Hypothalamus (tissue), 51 donors: ENCODE results near the gene GPR15LG.

Experiments
- DNase-seq, 51 donors: peaks; one replicate each; lab custom pipeline; 2025; lab: John Stamatoyannopoulos, UW

Gene GPR15LG

GRCh38 chr10:84211566-84211965 is 38.0 kb downstream of the GPR15LG start:
- DNase-seq, result no peak

GRCh38 chr10:84212014-84212413 is 38.4 kb downstream of the GPR15LG start:
- no peak for DNase-seq

- no peak for DNase-seq
These were observed 39.5 kb downstream of the GPR15LG start for GRCh38 chr10:84213076-84213475.

GRCh38 chr10:84214046-84214572 is 40.5 kb downstream of the GPR15LG start:
- DNase-seq, result no peak

GRCh38 chr10:84214612-84215235 is 41.1 kb downstream of the GPR15LG start:
- peak in 13 of 51 donors; percentile 3 to 51 (median 15) for DNase-seq

- DNase-seq, result no peak
These were observed 43.2 kb downstream of the GPR15LG start for GRCh38 chr10:84216834-84217233.

- DNase-seq, result no peak
These were observed 44.1 kb downstream of the GPR15LG start for GRCh38 chr10:84217746-84218145.

- no peak for DNase-seq
These were observed 48.3 kb downstream of the GPR15LG start for GRCh38 chr10:84221916-84222315.

- DNase-seq, result no peak
These were observed 50.9 kb downstream of the GPR15LG start for GRCh38 chr10:84224411-84225028.

- DNase-seq, result peak in 1 of 51 donors; percentile 16
These were observed 52.0 kb downstream of the GPR15LG start, which contains the start of gene LRIT2 for GRCh38 chr10:84225427-84226173. Gene LRIT2, minus strand, starts transcription at chr10:84225544. Its CDS starts 24 bp downstream, at chr10:84225520.

GRCh38 chr10:84226616-84227015 is 53.0 kb downstream of the GPR15LG start:
- DNase-seq, result no peak

- DNase-seq, result peak in 2 of 51 donors; percentile 6 to 20
These were observed 54.2 kb downstream of the GPR15LG start for GRCh38 chr10:84227810-84228209.

- no peak for DNase-seq
These were observed 56.8 kb downstream of the GPR15LG start for GRCh38 chr10:84230359-84230758.

GRCh38 chr10:84232376-84232775 is 58.8 kb downstream of the GPR15LG start:
- DNase-seq, result no peak

GRCh38 chr10:84233940-84234339 is 60.3 kb downstream of the GPR15LG start:
- peak in 1 of 51 donors; percentile 11 for DNase-seq

- DNase-seq, result no peak
These were observed 60.9 kb downstream of the GPR15LG start for GRCh38 chr10:84234479-84234878.
